ENCODE data around the gene TBX1.

Gene TBX1

GRCh38 chr22:19730198-19730597 is 30.4 kb upstream of the TBX1 start:
- H3K27me3 ChIP-seq (ENCODE audit: insufficient read depth, low read depth) = peaks cover 9% of the 10 kb centered on the region; the same call in 1 of the 2 replicates
- H3K27ac ChIP-seq = no peak overlapping the region

GRCh38 chr22:19730655-19731360 is 29.8 kb upstream of the TBX1 start:
- Histone ChIP-seq H3K27me3 (ENCODE audit: insufficient read depth, low read depth) (peaks cover 9% of the 10 kb centered on the region; the same call in 1 of the 2 replicates), H3K4me1 (ENCODE audit: low read depth, poor library complexity, severe bottlenecking) (no peaks in the 10 kb centered on the region), H2AFZ (ENCODE audit: low read depth) (peak overlapping the region; percentile 64; the same call in 1 of the 2 replicates)

More at GRCh38 chr22:19730198-19730597, 30.4 kb upstream of the TBX1 start:
- H2AFZ ChIP-seq (ENCODE audit: low read depth) = peak overlapping the region; percentile 64; the same call in 1 of the 2 replicates
- no peak overlapping the region for H3K9ac ChIP-seq
- no peaks in the 10 kb centered on the region for H4K20me1 ChIP-seq (ENCODE audit: insufficient read depth)
- H3K4me1 ChIP-seq (ENCODE audit: low read depth, poor library complexity, severe bottlenecking) = no peaks in the 10 kb centered on the region
- H3K4me2 ChIP-seq = peak overlapping the region; percentile 42
- H3K4me3 ChIP-seq (IDR thresholded peaks at IDR 0.05; ENCODE audit: insufficient read depth, low read depth, low read length) = no peak overlapping the region
- no peak for TF ChIP-seq CTCF (conservative IDR thresholded peaks at IDR 0.05; ENCODE audit: low read depth, low read length)
- no peaks in the 10 kb centered on the region for H3K36me3 ChIP-seq (ENCODE audit: insufficient read depth)
- no peaks in the 10 kb centered on the region for H3K79me2 ChIP-seq (ENCODE audit: insufficient read depth, low read depth)

GRCh38 chr22:19731361-19732135 is 29.0 kb upstream of the TBX1 start:
- H3K4me2 ChIP-seq = peak overlapping the region; percentile 42; the same call in 1 of the 2 replicates
- H3K27ac ChIP-seq = no peak overlapping the region
- H2AFZ ChIP-seq (ENCODE audit: low read depth) = peak overlapping the region; percentile 64; the same call in 1 of the 2 replicates
- H3K36me3 ChIP-seq (ENCODE audit: insufficient read depth) = no peaks in the 10 kb centered on the region
- no peak for TF ChIP-seq CTCF (conservative IDR thresholded peaks at IDR 0.05; ENCODE audit: low read depth, low read length)
- peaks cover 9% of the 10 kb centered on the region; the same call in 1 of the 2 replicates for H3K27me3 ChIP-seq (ENCODE audit: insufficient read depth, low read depth)
- H3K9ac ChIP-seq = no peak overlapping the region
- H3K4me3 ChIP-seq (IDR thresholded peaks at IDR 0.05; ENCODE audit: insufficient read depth, low read depth, low read length) = no peak overlapping the region
- H3K79me2 ChIP-seq (ENCODE audit: insufficient read depth, low read depth) = no peaks in the 10 kb centered on the region
- no peaks in the 10 kb centered on the region for H3K4me1 ChIP-seq (ENCODE audit: low read depth, poor library complexity, severe bottlenecking)
- H4K20me1 ChIP-seq (ENCODE audit: insufficient read depth) = no peaks in the 10 kb centered on the region

More at GRCh38 chr22:19730655-19731360, 29.8 kb upstream of the TBX1 start:
- Histone ChIP-seq H3K4me2 (peak overlapping the region; percentile 42), H3K4me3 (IDR thresholded peaks at IDR 0.05; ENCODE audit: insufficient read depth, low read depth, low read length) (no peak overlapping the region), H3K27ac (no peak overlapping the region), H3K9ac (0 out of 2 replicates have a peak overlapping the region, but pooled peaks have one; percentile 12), H4K20me1 (ENCODE audit: insufficient read depth) (no peaks in the 10 kb centered on the region), H3K36me3 (ENCODE audit: insufficient read depth) (no peaks in the 10 kb centered on the region), H3K79me2 (ENCODE audit: insufficient read depth, low read depth) (no peaks in the 10 kb centered on the region)
- TF ChIP-seq CTCF (conservative IDR thresholded peaks at IDR 0.05; ENCODE audit: low read depth, low read length) = peak; percentile 93

- Histone ChIP-seq H2AFZ (ENCODE audit: low read depth) (no peak overlapping the region), H3K36me3 (ENCODE audit: insufficient read depth) (no peaks in the 10 kb centered on the region), H3K4me3 (IDR thresholded peaks at IDR 0.05; ENCODE audit: insufficient read depth, low read depth, low read length) (no peak overlapping the region), H3K27ac (no peak overlapping the region), H3K4me2 (no peak overlapping the region), H3K4me1 (ENCODE audit: low read depth, poor library complexity, severe bottlenecking) (no peaks in the 10 kb centered on the region), H4K20me1 (ENCODE audit: insufficient read depth) (no peaks in the 10 kb centered on the region), H3K9ac (no peak overlapping the region), H3K27me3 (ENCODE audit: insufficient read depth, low read depth) (peaks cover 9% of the 10 kb centered on the region; the same call in 1 of the 2 replicates), H3K79me2 (ENCODE audit: insufficient read depth, low read depth) (no peaks in the 10 kb centered on the region)
- no peak for TF ChIP-seq CTCF (conservative IDR thresholded peaks at IDR 0.05; ENCODE audit: low read depth, low read length)
These were observed 28.0 kb upstream of the TBX1 start for GRCh38 chr22:19732403-19733113.
